K562 (cell line): Measurements from ENCODE around the gene SF3B3. TPM values are rescaled to one million over a fixed set of nuclear protein-coding genes. Genes with fewer than 3 reads are reported as not detected.
A peak's percentile ranks its signal among the peaks of the same experiment; 100 is the strongest.

Experiments
- ATAC-seq: fragments of 200-7000 bp; cut with Tn5 transposase; 3 replicates; pipeline ENCODE4 v1.9.1; 2020; ENCODE audit warnings: moderate library complexity
- BruUV-seq: library from RNA; stranded (reverse); fragments of 400-500 nt; replicated peaks from 2 replicates; lab custom pipeline; 2021; lab: Mats Ljungman, UMichigan
- CTCF ChIA-PET: fragments of 300-600 bp; formaldehyde crosslinking; extraction: SDS; loops from one replicate; lab custom pipeline; 2021; ENCODE audit warnings: low intra/inter-chr PET ratio; lab: Yijun Ruan, JAX
- POLR2A ChIA-PET: fragments of 300-600, 350-650 bp; sonication (Branson Sonifier 250); formaldehyde crosslinking; extraction: SDS; loops from one replicate; lab custom pipeline; 2021; ENCODE audit warnings: antibody characterized with exemption, inconsistent platforms; lab: Yijun Ruan, JAX
- DNase-seq, 4 experiments: peaks; one replicate each; pipeline versions ENCODE4 v3.0.0 to v3.0.0-alpha.2; 2011 to 2018; ENCODE audit warnings: low spot score in 3 of 4, mixed read lengths in 3 of 4; ENCODE audit errors: extremely low read depth in 1 of 4
- FAIRE-seq: peaks from 2 replicates; lab custom pipeline; 2011; peaks lifted over from hg19 to GRCh38; lab: Jason Lieb, UNC
- H2AFZ ChIP-seq: 2 replicates; pipeline ENCODE4 v1.6.0; 2011; ENCODE audit warnings: low read depth, low read length, control low read depth, inconsistent platforms
- H3K27ac ChIP-seq: fragments of 200-600 bp; 3 replicates; pipeline ENCODE4 v1.8.0; 2011; ENCODE audit warnings: low read depth, mild to moderate bottlenecking, control low read depth, inconsistent platforms, low read length, moderate library complexity, mixed read lengths; ENCODE audit errors: extremely low read depth
- H3K27me3 ChIP-seq, 2 experiments: fragments of 300-600 bp in 1 of 2; 2 replicates in 1 of 2; 3 replicates in 1 of 2; pipeline versions ENCODE4 v1.6.0 to v1.8.0; 2011; ENCODE audit warnings: inconsistent platforms in 2 of 2, low read length in 2 of 2, mild to moderate bottlenecking in 1 of 2, mixed read lengths in 1 of 2, moderate library complexity in 1 of 2; ENCODE audit not compliant: control insufficient read depth in 2 of 2, insufficient read depth in 2 of 2
- H3K36me3 ChIP-seq: fragments of 300-600 bp; 3 replicates; pipeline ENCODE4 v1.8.0; 2011; ENCODE audit warnings: mild to moderate bottlenecking, low read length, inconsistent platforms; ENCODE audit not compliant: control insufficient read depth, insufficient read depth
- H3K4me1 ChIP-seq, 2 experiments: fragments of 200-600 bp in 1 of 2; replicated peaks in 1 of 2; 2 replicates in 1 of 2; 3 replicates in 1 of 2; pipeline versions ENCODE4 v1.5.1 to v1.8.0; 2011; ENCODE audit warnings: inconsistent platforms in 2 of 2, low read length in 2 of 2, mild to moderate bottlenecking in 1 of 2, mixed read lengths in 1 of 2, moderate library complexity in 1 of 2; ENCODE audit not compliant: control insufficient read depth in 2 of 2, insufficient read depth in 2 of 2
- H3K4me2 ChIP-seq: 2 replicates; pipeline ENCODE4 v1.6.1; 2011; ENCODE audit warnings: low read length, control low read depth, inconsistent platforms, mixed read lengths; ENCODE audit not compliant: insufficient read depth
- H3K4me3 ChIP-seq: fragments of 200-600 bp; sonication (generic), shearing (Covaris generic); 2 replicates; pipeline ENCODE4 v1.5.1; 2016; ENCODE audit warnings: control low read depth, inconsistent platforms
- H3K79me2 ChIP-seq: fragments of 200-600 bp; 3 replicates; pipeline ENCODE4 v1.8.0; 2011; ENCODE audit warnings: low read length, inconsistent platforms; ENCODE audit not compliant: control insufficient read depth, insufficient read depth
- H3K9ac ChIP-seq, 2 experiments: 2 replicates each; pipeline versions ENCODE4 v1.6.0 to v1.6.1; 2011; ENCODE audit warnings: low read depth in 2 of 2, low read length in 2 of 2, control low read depth in 1 of 2, inconsistent platforms in 1 of 2, mild to moderate bottlenecking in 1 of 2, mixed read lengths in 1 of 2; ENCODE audit not compliant: insufficient read depth in 1 of 2
- H3K9me1 ChIP-seq: one replicate; pipeline ENCODE4 v1.6.0; 2011; ENCODE audit warnings: inconsistent platforms, mild to moderate bottlenecking, low read length, moderate library complexity; ENCODE audit not compliant: control insufficient read depth, insufficient read depth
- H3K9me3 ChIP-seq: replicated peaks from 2 replicates; pipeline ENCODE4 v1.5.1; 2011; ENCODE audit warnings: low read depth, low read length, inconsistent platforms; ENCODE audit not compliant: control insufficient read depth, insufficient read depth
- H4K20me1 ChIP-seq: replicated peaks from 2 replicates; pipeline ENCODE4 v1.6.1; 2011; ENCODE audit warnings: low read length, inconsistent platforms, mixed read lengths; ENCODE audit not compliant: control insufficient read depth, insufficient read depth
- BCL6 ChIP-seq: fragments of 250-450 bp; sonication (Bioruptor Pico); IDR thresholded peaks from 2 replicates; pipeline ENCODE4 v1.4.0; 2020
- CUX1 ChIP-seq: fragments of 200-800 bp; sonication (Bioruptor generic); IDR thresholded peaks from 2 replicates; pipeline ENCODE4 v1.6.1; 2016; ENCODE audit warnings: missing genetic modification characterization, missing compliant biosample characterization
- FOXP4 ChIP-seq: sonication (generic); formaldehyde crosslinking; IDR thresholded peaks from 2 replicates; pipeline ENCODE4 v1.8.0; 2022; ENCODE audit warnings: mild to moderate bottlenecking, missing genetic modification reagents, borderline replicate concordance
- HMG20B ChIP-seq: fragments of 250-450 bp; sonication (Bioruptor Pico); IDR thresholded peaks from 2 replicates; pipeline ENCODE4 v1.5.0; 2021; ENCODE audit warnings: mild to moderate bottlenecking
- NFE2L1 ChIP-seq: fragments of 450-650 bp; IDR thresholded peaks from 2 replicates; pipeline ENCODE4 v1.6.1; 2016; ENCODE audit warnings: missing genetic modification characterization, low read depth, mild to moderate bottlenecking, missing compliant biosample characterization, moderate library complexity, borderline replicate concordance
- POLR3G ChIP-seq: IDR thresholded peaks from 2 replicates; pipeline ENCODE4 v1.6.1; 2011; ENCODE audit not compliant: insufficient read length, insufficient replicate concordance; ENCODE audit errors: extremely low read depth
- TBP ChIP-seq: optimal IDR thresholded peaks from 2 replicates; pipeline ENCODE3; 2011; ENCODE audit warnings: low read depth, low read length, improper control_type of control experiment
- TCF7L2 ChIP-seq: fragments of 150-350 bp; IDR thresholded peaks from 2 replicates; pipeline ENCODE4 v1.6.1; 2016; ENCODE audit warnings: low read depth, mild to moderate bottlenecking, low read length, moderate library complexity
- ZNF232 ChIP-seq: sonication (generic); formaldehyde crosslinking; IDR thresholded peaks from 2 replicates; pipeline ENCODE4 v1.8.0; 2022; ENCODE audit warnings: mild to moderate bottlenecking, missing genetic modification reagents
- WGBS: fragments of 100-300 bp; shearing (Covaris generic); methylation state at CpG from one replicate; pipeline ENCODE4 v1.1.6; 2016; ENCODE audit warnings: low coverage, mixed read lengths; ENCODE audit not compliant: insufficient coverage; ENCODE audit errors: missing lambda C conversion rate; 5-methylcytosine and 5-hydroxymethylcytosine counted together
- in situ Hi-C: fragments of 300-500 bp; cut with MboI; formaldehyde crosslinking; loops from 4 replicates; pipeline ENCODE4 v1.15.0; 2018; ENCODE audit warnings: inconsistent platforms, mixed read lengths
- intact Hi-C: fragments of 100-400 bp; cut with micrococcal nuclease; formaldehyde crosslinking; loops from 2 replicates; pipeline ENCODE4 v1.14.2; 2022
- polyA plus RNA-seq, 8 experiments: library from polyadenylated mRNA; depleted of rRNA in 4 of 8; stranded (reverse) in 5 of 8; unstranded in 3 of 8; fragments of >200 nt; fragmentation: Nextera tagmentation in 2 of 8; fragmentation: Illumina TruSeq in 1 of 8; extraction: Ambion mirVana in 2 of 8; extraction: Trizol in 1 of 8; gene quantifications; 2 replicates each; pipeline versions ENCODE4 v1.2.1 to v1.2.3, GENCODE V29; 2011 to 2014; ENCODE audit warnings: inconsistent platforms in 1 of 8, missing spikeins in 1 of 8
- total RNA-seq, 7 experiments: library from RNA; depleted of rRNA in 6 of 7; stranded (reverse); fragments of >200 nt in 6 of 7; fragmentation: Illumina TruSeq in 2 of 7; extraction: Trizol in 2 of 7; gene quantifications; 2 replicates each; pipeline versions ENCODE4 v1.2.1 to v1.2.3, GENCODE V29; 2011 to 2021; ENCODE audit warnings: low replicate concordance in 1 of 7
- TF ChIP-seq, protein P1 (sequence below), 3 experiments: IDR thresholded peaks in 2 of 3; conservative IDR thresholded peaks in 1 of 3; 2 replicates each; pipeline ENCODE4 v1.5.1; 2011 to 2012; ENCODE audit warnings: low read length in 3 of 3, mild to moderate bottlenecking in 3 of 3, control low read depth in 2 of 3, improper control_type of control experiment in 1 of 3, inconsistent platforms in 1 of 3, low read depth in 1 of 3, mixed read lengths in 1 of 3, moderate library complexity in 1 of 3; ENCODE audit not compliant: insufficient read depth in 2 of 3

Gene SF3B3
- total and polyA plus RNA-seq, 9 of the 15 experiments (the other 6 are each of a cell fraction or from before 2014, with no cell fraction given) = 98.9 to 546 (median 221) TPM

DNA sequence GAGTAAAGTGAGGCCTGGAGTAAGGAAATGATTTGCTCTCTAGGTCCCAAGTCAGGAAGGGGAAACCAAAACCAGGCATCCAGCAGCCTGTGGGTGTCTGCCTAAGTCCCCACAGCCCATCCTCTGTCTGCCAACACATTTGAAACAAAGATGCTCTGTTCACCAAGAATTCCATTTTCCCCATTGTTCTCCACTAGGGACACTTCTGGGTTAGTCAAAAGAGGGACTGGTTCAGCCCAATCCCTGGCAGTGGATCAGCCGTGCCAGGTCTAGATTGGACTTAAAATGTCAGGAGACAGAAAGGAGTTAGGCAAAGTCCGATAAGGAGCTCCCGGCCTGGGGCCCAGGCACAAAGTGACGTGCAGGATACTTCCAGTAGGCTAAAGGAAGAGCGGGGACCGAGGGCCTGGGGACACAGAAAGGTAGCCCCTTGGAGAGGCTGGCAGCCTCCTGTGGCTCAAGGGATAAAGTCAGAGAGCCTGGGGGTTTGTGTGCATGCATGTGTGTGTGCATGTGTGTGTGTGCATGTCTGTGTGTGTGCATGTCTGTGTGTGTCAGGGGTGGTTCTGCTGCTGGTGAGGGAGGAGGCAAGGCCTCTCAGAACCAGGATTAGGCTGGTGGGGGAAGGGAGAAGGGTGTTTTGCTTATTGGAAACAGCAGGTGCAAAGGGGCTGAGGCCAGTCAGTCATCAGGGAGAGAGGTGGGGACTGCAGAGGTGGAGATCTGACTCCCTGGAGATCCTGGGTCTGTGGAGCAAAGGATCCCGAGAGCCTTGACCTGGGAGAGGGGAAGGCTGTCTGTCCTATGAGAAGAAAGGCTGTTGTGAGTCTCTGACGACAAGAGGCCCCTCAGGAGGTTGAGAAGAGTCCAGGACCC lies 81.0 kb downstream of the SF3B3 start:
- Histone ChIP-seq H3K9me1 (no peaks in the 10 kb centered on the region), H3K27ac (no peak overlapping the region), H3K36me3 (no peaks in the 10 kb centered on the region), H3K9me3 (no peaks in the 10 kb centered on the region), H3K79me2 (no peaks in the 10 kb centered on the region), H3K27me3 (peaks cover 14 to 45% of the 10 kb centered on the region in 2 experiments; a peak in 4 of 5 replicates), H3K4me1 (peaks cover 0 to 3% of the 10 kb centered on the region in 2 experiments; a peak in 1 of 5 replicates), H4K20me1 (0 out of 2 replicates have a peak, but pooled peaks cover 3% of the 10 kb centered on the region), H3K9ac (no peak overlapping the region), H3K4me3 (no peak overlapping the region), H2AFZ (no peak overlapping the region), H3K4me2 (no peak overlapping the region)
- FAIRE-seq (no peak), ATAC-seq (peak; percentile 48), DNase-seq (no peak)
- BruUV-seq = no TSS peak
- in situ Hi-C loops (no loop called here), intact Hi-C loops (no loop called here)
- ChIA-PET POLR2A (interaction anchor here (1.0 kb wide), 1 partner anchor 60 kb away, joined by 3 read pairs; no protein-coding TSS in a partner anchor), CTCF (no interaction called here)
- WGBS = 3% methylated on average over 8 of the region's 8 CpGs
- TF ChIP-seq TCF7L2 (no peak), CUX1 (CRISPR knock-in tag) (no peak), TBP (no peak), HMG20B (CRISPR knock-in tag) (no peak), NFE2L1 (tag) (no peak), FOXP4 (CRISPR knock-in tag) (no peak), ZNF232 (CRISPR knock-in tag) (no peak), BCL6 (CRISPR knock-in tag) (no peak), POLR3G (no peak)
- TF ChIP-seq, protein P1, sequence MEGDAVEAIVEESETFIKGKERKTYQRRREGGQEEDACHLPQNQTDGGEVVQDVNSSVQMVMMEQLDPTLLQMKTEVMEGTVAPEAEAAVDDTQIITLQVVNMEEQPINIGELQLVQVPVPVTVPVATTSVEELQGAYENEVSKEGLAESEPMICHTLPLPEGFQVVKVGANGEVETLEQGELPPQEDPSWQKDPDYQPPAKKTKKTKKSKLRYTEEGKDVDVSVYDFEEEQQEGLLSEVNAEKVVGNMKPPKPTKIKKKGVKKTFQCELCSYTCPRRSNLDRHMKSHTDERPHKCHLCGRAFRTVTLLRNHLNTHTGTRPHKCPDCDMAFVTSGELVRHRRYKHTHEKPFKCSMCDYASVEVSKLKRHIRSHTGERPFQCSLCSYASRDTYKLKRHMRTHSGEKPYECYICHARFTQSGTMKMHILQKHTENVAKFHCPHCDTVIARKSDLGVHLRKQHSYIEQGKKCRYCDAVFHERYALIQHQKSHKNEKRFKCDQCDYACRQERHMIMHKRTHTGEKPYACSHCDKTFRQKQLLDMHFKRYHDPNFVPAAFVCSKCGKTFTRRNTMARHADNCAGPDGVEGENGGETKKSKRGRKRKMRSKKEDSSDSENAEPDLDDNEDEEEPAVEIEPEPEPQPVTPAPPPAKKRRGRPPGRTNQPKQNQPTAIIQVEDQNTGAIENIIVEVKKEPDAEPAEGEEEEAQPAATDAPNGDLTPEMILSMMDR (IDR thresholded peaks at IDR 0.05 in 2 of 3, conservative IDR thresholded peaks at IDR 0.05 in 1 of 3; ENCODE audit: insufficient read depth in 2 of 3, low read depth in 1 of 3, low read length in 3 of 3) = no peak
